Measurements from ENCODE around the gene LARP6.

LARP6 gene

DNA sequence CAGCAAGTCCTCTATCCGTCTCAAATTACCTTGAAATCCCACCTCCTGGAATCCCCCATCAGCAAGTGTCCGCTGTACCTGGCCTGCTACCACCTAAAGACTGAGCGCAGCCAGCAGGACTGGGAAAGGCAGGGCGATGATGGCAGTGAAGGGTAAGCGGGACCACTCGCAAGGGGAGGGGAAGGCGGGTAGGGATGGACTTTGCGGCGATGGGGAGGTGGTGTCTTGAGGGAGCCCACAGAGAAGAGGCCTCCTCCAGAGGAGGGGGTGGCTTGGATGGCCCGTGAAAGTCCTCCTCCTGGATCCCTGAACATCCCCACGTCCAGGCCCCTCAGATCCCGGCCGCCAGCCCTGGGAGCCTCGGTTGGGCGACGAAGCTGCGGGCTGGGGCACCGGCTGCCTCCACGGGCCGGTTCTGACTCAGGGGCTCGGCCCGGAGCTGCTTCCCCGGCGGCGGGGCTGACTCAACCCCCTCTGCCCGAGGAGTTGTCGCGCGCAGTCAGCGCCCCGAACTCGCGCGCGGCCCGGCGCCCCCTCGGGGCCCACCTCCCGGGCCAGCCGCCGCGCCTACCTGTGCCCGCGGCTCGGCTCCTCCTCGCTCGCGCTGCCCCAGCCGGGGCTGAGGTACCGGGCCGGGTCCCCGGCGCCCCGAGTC, 512 bp downstream of the LARP6 start:
- Mint-ChIP-seq H3K9me3 (no peaks in the 10 kb centered on the region), H3K27ac (no peak overlapping the region), H3K4me3 (peak overlapping the region; percentile 23), H3K36me3 (ENCODE audit: low read depth) (no peaks in the 10 kb centered on the region), H3K27me3 (peaks cover 76% of the 10 kb centered on the region), H3K4me1 (ENCODE audit: low read depth) (peaks cover 4% of the 10 kb centered on the region)
- intact Hi-C loops (cut with micrococcal nuclease) = no loop called here

DNA sequence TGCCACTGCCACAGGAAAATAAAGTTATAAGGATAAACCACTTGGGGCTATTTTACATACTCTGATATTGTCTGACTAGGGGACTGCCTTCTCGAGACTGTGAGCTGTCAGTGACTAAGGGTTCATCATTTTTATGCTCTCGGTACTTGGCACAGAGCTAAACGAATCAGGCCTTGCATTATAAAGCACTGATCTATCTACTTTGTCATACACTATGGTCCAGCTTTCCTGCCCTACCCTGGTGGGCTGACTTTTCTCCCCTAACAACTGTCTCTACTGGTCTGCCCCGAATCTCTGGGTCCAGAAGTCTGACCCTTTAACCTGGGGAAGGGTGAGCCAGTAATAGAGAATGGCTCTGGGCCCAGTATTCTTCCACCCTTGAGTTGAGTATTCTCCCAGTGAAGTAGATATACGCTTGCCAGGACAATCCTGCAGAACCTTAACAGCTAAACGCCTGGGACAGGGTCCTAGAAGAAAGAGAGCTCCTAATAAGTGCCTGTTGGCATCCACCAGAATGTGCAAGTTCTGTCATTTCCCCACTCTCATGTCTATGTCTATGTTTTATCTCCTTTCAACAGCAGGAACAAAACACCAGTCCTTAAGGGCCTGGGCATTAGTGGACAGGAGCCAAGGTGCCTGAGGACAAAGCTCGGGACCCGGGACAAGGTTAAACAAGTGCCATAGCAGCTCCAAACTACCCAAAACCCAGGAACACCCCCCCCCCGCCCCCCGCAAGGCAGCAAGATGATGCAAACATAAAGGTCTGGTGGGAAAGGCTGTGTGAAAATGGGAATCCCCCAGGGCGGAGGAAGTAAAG, 1.2 kb downstream of the LARP6 start:
- Mint-ChIP-seq H3K27me3 (peaks cover 76% of the 10 kb centered on the region), H3K4me1 (ENCODE audit: low read depth) (peaks cover 4% of the 10 kb centered on the region), H3K4me3 (no peak overlapping the region), H3K27ac (no peak overlapping the region), H3K36me3 (ENCODE audit: low read depth) (no peaks in the 10 kb centered on the region), H3K9me3 (no peaks in the 10 kb centered on the region)
- intact Hi-C loops (cut with micrococcal nuclease) = no loop called here

DNA sequence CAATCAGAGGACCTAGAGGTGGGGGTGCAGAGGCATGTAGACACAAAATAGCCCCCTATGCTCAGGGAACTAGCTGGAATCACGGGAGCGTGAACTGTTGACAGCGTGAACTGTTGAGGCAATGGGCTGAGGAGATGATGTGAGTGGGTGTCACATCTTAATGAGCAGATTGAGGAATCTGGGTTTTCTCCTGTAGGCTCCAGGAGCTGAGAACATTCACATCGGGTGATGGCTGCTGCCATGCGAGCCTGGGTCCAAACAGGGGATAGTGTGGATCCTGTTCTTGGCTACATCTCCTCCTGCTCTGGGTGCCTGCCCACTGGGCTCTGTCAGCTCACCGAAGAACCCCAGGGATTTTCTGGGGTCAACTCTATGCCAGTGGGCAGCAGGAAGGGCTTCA, 2.1 kb downstream of the LARP6 start:
- Mint-ChIP-seq H3K9me3 (no peaks in the 10 kb centered on the region), H3K36me3 (ENCODE audit: low read depth) (no peaks in the 10 kb centered on the region), H3K27me3 (peaks cover 76% of the 10 kb centered on the region), H3K27ac (no peak overlapping the region), H3K4me1 (ENCODE audit: low read depth) (peaks cover 4% of the 10 kb centered on the region), H3K4me3 (no peak overlapping the region)
- intact Hi-C loops (cut with micrococcal nuclease) = no loop called here

DNA sequence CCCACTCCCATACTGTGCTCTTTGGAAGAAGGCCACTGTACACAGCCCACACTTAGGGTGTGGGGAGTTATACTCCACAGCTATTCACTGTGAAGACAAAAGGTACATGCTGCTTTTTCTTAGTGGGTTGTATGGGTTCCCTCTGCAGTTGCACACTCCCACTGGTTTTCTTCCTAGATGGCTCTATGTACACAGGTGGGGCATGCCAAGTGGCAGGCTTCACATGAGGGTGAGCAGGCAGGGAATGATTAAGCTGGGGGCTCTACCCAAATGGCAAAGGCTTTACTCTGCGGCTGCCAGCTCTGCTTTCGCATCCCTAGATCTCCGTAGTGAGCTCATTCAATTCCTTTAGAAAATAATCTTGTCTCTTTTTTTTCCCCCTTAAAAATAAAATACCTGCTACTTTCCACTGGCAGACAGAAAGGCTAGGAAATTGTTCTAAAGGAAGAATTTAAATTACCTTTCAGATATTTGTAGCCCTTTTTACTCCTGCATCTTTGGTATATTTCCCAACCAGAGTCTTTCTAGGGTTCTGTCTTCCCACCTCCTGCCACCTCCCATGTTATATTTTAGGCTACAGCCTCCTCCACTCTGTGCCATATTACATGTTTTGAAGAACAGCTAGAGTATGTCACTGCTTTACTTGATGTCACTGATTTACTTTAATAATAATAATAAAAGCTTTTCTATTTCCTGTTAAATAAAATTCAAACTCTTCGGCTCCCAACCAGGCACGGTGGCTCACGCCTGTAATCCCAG, 8.2 kb downstream of the LARP6 start:
- H3K9me3 Mint-ChIP-seq = no peaks in the 10 kb centered on the region
- H3K36me3 Mint-ChIP-seq (ENCODE audit: low read depth) = no peaks in the 10 kb centered on the region
- intact Hi-C loops (cut with micrococcal nuclease) = no loop called here
- no peak overlapping the region for H3K4me3 Mint-ChIP-seq
- H3K27ac Mint-ChIP-seq = no peak overlapping the region
- H3K4me1 Mint-ChIP-seq (ENCODE audit: low read depth) = no peaks in the 10 kb centered on the region
- peaks cover 32% of the 10 kb centered on the region for H3K27me3 Mint-ChIP-seq

DNA sequence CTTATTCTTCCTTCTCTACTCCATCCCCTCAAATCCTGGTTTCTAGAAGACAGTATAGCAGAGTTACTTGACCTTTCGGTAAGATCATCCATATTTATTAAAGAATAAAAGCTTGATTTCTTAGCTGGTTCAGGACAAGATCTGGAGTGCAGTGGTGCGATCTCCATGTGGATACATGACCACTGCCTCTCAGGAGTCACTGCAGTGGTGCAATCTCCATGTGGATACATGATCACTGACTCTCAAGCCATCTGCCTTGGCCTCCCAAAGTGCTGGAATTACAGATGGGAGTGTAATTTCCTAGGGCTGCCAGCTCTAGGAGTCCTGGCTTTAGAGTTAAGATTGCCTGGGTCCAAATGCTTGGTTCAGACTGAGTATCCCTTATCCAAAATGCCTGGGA, 16.5 kb downstream of the LARP6 start:
- H3K27me3 Mint-ChIP-seq = peaks cover 6% of the 10 kb centered on the region
- no peaks in the 10 kb centered on the region for H3K4me1 Mint-ChIP-seq (ENCODE audit: low read depth)
- no peak overlapping the region for H3K27ac Mint-ChIP-seq
- intact Hi-C loops (cut with micrococcal nuclease) = no loop called here
- no peaks in the 10 kb centered on the region for H3K9me3 Mint-ChIP-seq
- H3K36me3 Mint-ChIP-seq (ENCODE audit: low read depth) = no peaks in the 10 kb centered on the region
- H3K4me3 Mint-ChIP-seq = no peak overlapping the region

DNA sequence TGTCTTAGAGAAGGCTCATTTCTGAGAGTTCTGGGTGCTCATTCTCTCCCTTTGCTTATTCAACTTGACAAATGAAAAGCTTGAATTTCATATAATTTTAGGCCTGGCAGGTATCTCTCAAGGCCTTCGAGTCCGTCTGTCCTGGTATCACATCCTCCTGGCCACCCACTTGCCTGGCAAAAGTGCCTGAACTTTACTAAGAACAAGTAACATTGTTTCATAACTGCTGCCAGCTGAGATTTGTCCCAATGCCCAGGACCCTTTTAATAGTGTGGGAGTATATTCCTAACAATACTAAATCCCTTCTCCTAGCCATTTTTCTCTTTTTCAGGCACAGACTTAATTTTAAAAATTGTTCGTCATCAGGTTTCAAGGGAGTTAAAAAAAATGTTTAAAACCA, 18.1 kb downstream of the LARP6 start:
- Mint-ChIP-seq H3K4me3 (no peak overlapping the region), H3K9me3 (no peaks in the 10 kb centered on the region), H3K36me3 (ENCODE audit: low read depth) (no peaks in the 10 kb centered on the region), H3K27ac (no peak overlapping the region), H3K4me1 (ENCODE audit: low read depth) (no peaks in the 10 kb centered on the region), H3K27me3 (peaks cover 4% of the 10 kb centered on the region)
- intact Hi-C loops (cut with micrococcal nuclease) = no loop called here

DNA sequence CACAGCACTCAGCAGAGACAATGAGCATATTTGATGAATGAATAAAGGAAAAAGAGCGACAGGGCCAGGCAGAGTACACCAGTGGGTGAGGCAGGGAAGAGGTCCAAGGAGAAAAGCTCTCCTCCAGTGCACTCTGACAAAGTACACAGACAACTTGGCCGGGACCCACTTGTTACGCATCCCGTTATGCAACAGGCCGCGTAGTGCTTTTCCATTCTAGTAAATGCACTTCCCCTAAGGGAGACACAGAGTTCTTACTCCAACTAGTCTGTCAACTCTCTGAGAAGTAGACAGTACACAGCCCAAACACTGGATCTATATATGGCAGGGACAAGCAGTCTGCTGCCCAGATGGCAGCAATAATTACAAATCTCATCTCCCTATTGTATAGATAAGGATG, 18.5 kb downstream of the LARP6 start:
- H3K4me1 Mint-ChIP-seq (ENCODE audit: low read depth) = no peaks in the 10 kb centered on the region

DNA sequence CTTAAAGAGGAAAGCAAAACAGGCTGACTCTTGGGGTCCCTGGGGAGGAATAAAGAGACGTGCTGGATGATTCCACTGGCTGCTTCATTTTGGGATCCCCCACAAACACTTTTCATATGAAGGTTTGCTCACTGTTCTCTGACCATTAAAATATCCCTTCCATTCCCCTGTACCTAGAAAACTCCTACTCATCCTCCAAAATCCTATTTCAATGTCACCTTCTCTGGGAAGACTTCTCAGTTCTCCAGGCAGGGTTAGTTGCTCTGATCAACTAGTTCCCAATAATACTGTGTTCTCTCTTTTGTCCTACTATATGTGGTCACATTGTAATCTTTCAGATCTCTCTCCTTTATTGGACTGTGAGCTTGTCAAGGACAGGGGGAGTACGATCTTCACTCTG, 19.0 kb downstream of the LARP6 start:
- no peaks in the 10 kb centered on the region for H3K36me3 Mint-ChIP-seq (ENCODE audit: low read depth)
- H3K27ac Mint-ChIP-seq = no peak overlapping the region
- H3K4me1 Mint-ChIP-seq (ENCODE audit: low read depth) = no peaks in the 10 kb centered on the region
- no peak overlapping the region for H3K4me3 Mint-ChIP-seq
- intact Hi-C loops (cut with micrococcal nuclease) = no loop called here
- H3K9me3 Mint-ChIP-seq = no peaks in the 10 kb centered on the region
- peaks cover 4% of the 10 kb centered on the region for H3K27me3 Mint-ChIP-seq

More for the DNA sequence above, 18.5 kb downstream of the LARP6 start:
- no peak overlapping the region for H3K4me3 Mint-ChIP-seq
- intact Hi-C loops (cut with micrococcal nuclease) = no loop called here
- no peaks in the 10 kb centered on the region for H3K9me3 Mint-ChIP-seq
- no peaks in the 10 kb centered on the region for H3K36me3 Mint-ChIP-seq (ENCODE audit: low read depth)
- H3K27ac Mint-ChIP-seq = no peak overlapping the region
- peaks cover 4% of the 10 kb centered on the region for H3K27me3 Mint-ChIP-seq

DNA sequence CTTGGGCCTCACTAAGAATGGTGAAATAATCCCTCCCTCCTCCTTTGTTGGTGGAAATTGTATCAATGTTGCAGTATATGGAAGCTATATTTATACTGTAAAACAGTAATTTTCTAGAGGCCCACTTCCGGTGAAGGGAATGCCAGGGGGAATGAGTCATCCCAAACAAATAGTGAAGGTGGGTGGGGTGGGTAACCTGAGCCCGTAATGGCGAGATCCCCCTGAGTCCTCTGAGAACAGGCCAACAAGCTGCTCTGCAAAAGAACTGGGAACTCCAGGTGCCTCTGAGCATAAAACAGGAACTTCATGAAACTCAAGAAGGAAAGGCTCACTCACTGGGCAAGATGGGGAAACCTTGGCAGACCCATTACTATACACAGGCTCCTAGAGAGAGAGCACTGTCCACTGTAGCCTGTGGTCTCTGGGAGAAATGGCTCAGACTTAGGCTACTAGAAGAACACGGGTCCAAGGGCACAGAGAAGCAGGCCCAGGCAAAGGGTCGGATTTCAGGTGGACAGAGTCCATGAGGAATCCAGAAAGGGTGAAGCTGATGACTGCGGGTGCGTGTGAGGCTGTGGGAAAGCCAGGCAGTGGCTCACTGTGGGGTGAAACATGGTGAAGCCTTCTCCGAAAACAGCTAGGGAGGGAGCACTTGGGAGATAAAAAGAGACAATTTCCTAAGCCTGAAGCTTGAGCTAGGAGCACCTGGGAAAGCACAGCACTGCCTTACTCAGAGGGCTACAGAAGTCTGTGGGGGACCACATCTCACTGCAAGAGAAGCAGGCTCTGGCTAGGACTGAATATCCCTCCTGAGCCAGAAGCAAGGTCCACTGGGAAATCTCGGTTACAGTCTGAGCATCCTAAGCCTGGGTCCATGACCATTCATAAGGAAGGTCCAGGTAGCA, 19.8 kb downstream of the LARP6 start:
- peaks cover 2% of the 10 kb centered on the region for H3K27me3 Mint-ChIP-seq
- H3K4me1 Mint-ChIP-seq (ENCODE audit: low read depth) = no peaks in the 10 kb centered on the region
- no peaks in the 10 kb centered on the region for H3K9me3 Mint-ChIP-seq
- H3K36me3 Mint-ChIP-seq (ENCODE audit: low read depth) = no peaks in the 10 kb centered on the region
- intact Hi-C loops (cut with micrococcal nuclease) = no loop called here
- H3K27ac Mint-ChIP-seq = no peak overlapping the region
- H3K4me3 Mint-ChIP-seq = no peak overlapping the region

DNA sequence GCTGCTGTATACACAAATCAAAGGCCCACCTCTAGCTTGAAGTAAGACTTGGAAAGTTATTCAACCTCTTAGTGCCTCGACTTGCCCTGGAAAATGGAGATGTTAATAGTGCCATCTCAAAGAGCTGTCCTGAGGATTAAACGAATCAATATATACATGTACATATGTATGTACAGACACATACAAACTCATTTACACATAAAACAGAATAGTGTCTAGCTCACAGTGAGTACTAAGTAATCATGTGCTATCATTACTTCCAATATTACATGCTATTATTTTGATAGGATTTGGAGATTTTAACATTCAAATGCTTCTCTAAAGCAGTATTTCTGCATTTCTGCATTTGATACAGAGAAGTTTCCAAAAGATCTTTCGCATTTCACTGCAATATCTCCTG, 20.5 kb downstream of the LARP6 start:
- H3K36me3 Mint-ChIP-seq (ENCODE audit: low read depth) = no peaks in the 10 kb centered on the region
- H3K27me3 Mint-ChIP-seq = peaks cover 1% of the 10 kb centered on the region
- H3K9me3 Mint-ChIP-seq = no peaks in the 10 kb centered on the region
- H3K27ac Mint-ChIP-seq = no peak overlapping the region
- no peaks in the 10 kb centered on the region for H3K4me1 Mint-ChIP-seq (ENCODE audit: low read depth)
- H3K4me3 Mint-ChIP-seq = no peak overlapping the region
- intact Hi-C loops (cut with micrococcal nuclease) = no loop called here

DNA sequence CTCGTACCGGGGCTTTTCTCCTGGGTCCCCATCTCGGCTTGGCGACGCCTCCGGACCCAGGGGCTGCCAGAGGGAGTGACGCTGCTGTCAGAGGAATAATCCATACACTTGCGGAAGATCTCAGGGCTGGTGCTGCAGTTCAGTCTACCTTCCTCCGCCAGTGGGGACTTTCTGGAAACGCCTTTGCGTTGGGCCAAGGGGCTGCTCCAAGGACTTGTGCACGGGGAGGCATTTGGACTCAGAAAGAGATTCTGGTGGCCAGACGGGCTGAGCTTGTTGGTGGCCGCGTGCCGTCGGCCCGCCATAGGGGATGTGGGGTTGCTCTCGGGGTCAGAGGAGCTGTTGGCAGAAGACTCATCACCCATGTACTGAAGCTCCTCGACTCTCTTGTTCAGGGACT, 21.8 kb downstream of the LARP6 start:
- intact Hi-C loops (cut with micrococcal nuclease) = no loop called here
- Mint-ChIP-seq H3K4me3 (no peak overlapping the region), H3K27me3 (peaks cover 1% of the 10 kb centered on the region), H3K4me1 (ENCODE audit: low read depth) (no peaks in the 10 kb centered on the region), H3K27ac (no peak overlapping the region), H3K9me3 (no peaks in the 10 kb centered on the region), H3K36me3 (ENCODE audit: low read depth) (no peaks in the 10 kb centered on the region)

DNA sequence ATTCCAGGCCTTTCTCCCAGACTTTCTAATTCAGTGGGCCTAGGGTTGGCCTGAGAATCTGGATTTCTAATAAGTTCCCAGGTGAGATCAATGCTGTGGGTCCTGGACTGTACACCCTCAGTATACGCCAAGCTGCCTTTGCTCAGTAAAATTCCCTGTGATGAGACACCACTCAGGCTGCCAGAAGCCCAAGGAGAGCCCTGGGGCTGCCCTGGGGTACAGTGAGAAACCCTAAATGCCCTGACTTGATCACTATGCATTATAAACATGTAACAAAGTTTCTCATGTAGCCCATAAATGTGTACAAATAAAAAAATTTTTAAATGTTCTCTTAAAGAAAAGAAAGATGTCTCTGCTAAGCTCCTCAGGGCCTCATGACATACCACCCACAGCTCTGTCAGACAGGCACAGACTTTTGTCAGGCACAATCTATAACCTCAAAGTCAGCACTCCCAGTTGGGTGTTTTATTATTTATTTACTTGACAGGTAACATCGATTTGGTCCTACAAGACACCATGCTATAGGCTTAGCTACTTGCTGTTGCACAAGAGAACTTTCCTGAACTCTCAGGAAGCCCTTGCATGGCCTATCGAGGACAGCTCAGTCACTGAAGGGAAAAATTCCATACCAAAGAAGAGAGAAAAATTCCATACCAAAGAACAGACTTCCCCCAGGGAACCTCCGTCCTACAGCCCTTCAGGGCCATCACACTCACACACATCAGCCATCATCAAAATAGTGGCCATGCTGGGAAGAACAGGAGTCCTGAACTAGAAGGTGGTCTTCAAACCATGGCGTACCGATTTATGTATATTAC, 22.7 kb downstream of the LARP6 start:
- H3K4me1 Mint-ChIP-seq (ENCODE audit: low read depth) = peaks cover 9% of the 10 kb centered on the region
- H3K27ac Mint-ChIP-seq = no peak overlapping the region
- no peaks in the 10 kb centered on the region for H3K9me3 Mint-ChIP-seq
- intact Hi-C loops (cut with micrococcal nuclease) = no loop called here
- peaks cover 1% of the 10 kb centered on the region for H3K27me3 Mint-ChIP-seq
- H3K4me3 Mint-ChIP-seq = no peak overlapping the region
- no peaks in the 10 kb centered on the region for H3K36me3 Mint-ChIP-seq (ENCODE audit: low read depth)

DNA sequence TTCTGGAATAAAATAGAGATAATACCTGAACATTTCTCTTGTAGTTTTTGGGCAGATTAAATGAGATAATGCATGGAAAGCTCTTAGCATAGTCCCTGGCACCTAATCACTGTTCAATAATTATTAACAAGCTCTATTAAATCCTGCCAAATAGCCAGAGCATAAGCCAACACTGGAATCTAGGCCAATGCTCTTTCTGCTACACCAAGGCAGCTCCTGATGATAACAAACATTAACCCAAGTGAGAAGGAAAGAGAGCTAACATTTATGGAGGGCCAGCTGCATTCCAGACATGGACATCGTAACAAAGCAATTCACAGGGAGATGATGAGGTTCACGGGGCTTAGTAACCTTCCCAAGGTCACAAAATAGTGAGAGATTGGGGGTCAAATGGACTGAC, 23.3 kb downstream of the LARP6 start:
- intact Hi-C loops (cut with micrococcal nuclease) = no loop called here
- H3K4me3 Mint-ChIP-seq = no peak overlapping the region
- no peaks in the 10 kb centered on the region for H3K36me3 Mint-ChIP-seq (ENCODE audit: low read depth)
- no peaks in the 10 kb centered on the region for H3K9me3 Mint-ChIP-seq
- peaks cover 12% of the 10 kb centered on the region for H3K4me1 Mint-ChIP-seq (ENCODE audit: low read depth)
- no peak overlapping the region for H3K27ac Mint-ChIP-seq
- peaks cover 1% of the 10 kb centered on the region for H3K27me3 Mint-ChIP-seq
